T-cell (primary cell): Measurements from ENCODE around the gene ADAMTS19. TPM values are rescaled to one million over a fixed set of nuclear protein-coding genes. Genes with fewer than 3 reads are reported as not detected.
A peak's percentile ranks its signal among the peaks of the same experiment; 100 is the strongest.

Source experiments
- ATAC-seq, 4 experiments: fragments of 200-7000 bp in 3 of 4; fragments of 150-1000 bp in 1 of 4; cut with Tn5 transposase; replicated peaks in 1 of 4; 1 replicate in 3 of 4; 2 replicates in 1 of 4; pipeline ENCODE4 v1.10.0; 2021; ENCODE audit warnings: moderate library complexity in 3 of 4, mild to moderate bottlenecking in 2 of 4, moderate number of reproducible peaks in 1 of 4
- CTCF ChIA-PET, 2 donors: fragments of 300-600 bp; sonication (Branson Sonifier 250); formaldehyde crosslinking; loops; one replicate each; lab custom pipeline; 2022; ENCODE audit warnings: antibody characterized with exemption in 2 of 2; lab: Charles Lee
- POLR2A ChIA-PET, 2 donors: fragments of 300-600 bp; sonication (Branson Sonifier 250); formaldehyde crosslinking; loops; one replicate each; lab custom pipeline; 2022; ENCODE audit warnings: antibody characterized with exemption in 2 of 2; lab: Charles Lee
- DNase-seq, 35 experiments: peaks; one replicate each; pipeline versions ENCODE4 v3.0.0 to v3.0.0-alpha.2; 2013 to 2023
- H3K27ac ChIP-seq: one replicate; pipeline ENCODE4 v1.5.1; 2013; ENCODE audit warnings: low read length
- H3K27me3 ChIP-seq, 2 experiments: replicated peaks in 1 of 2; 1 replicate in 1 of 2; 2 replicates in 1 of 2; pipeline versions ENCODE4 v1.6.1 to v1.7.0; 2013; ENCODE audit warnings: low read length in 1 of 2, mixed read lengths in 1 of 2; ENCODE audit not compliant: control insufficient read depth in 2 of 2, insufficient read depth in 2 of 2; ENCODE audit errors: extremely low read depth in 1 of 2
- H3K36me3 ChIP-seq, 2 donors: 1 replicate in 1 of 2; 2 replicates in 1 of 2; pipeline versions ENCODE4 v1.6.1 to v1.7.0; 2013; ENCODE audit warnings: low read length in 1 of 2; ENCODE audit not compliant: control insufficient read depth in 2 of 2, insufficient read depth in 1 of 2; ENCODE audit errors: extremely low read depth in 1 of 2
- H3K4me1 ChIP-seq, 2 experiments: 1 replicate in 1 of 2; 2 replicates in 1 of 2; pipeline versions ENCODE4 v1.6.1 to v1.7.0; 2013; ENCODE audit warnings: low read length in 2 of 2, mixed read lengths in 1 of 2; ENCODE audit not compliant: insufficient read depth in 2 of 2, control insufficient read depth in 1 of 2; ENCODE audit errors: extremely low read depth in 1 of 2
- H3K4me3 ChIP-seq, 2 donors: 1 replicate in 1 of 2; 2 replicates in 1 of 2; pipeline versions ENCODE4 v1.5.1 to v1.7.0; 2013; ENCODE audit warnings: mild to moderate bottlenecking in 2 of 2, low read length in 1 of 2, moderate library complexity in 1 of 2; ENCODE audit not compliant: control insufficient read depth in 1 of 2; ENCODE audit errors: extremely low read depth in 1 of 2
- H3K9me3 ChIP-seq: 2 replicates; pipeline ENCODE4 v1.7.0; 2013
- H3K27ac Mint-ChIP-seq, 2 donors: one replicate each; pipeline ENCODE4 v1.8.0; 2020 to 2021; ENCODE audit warnings: mild to moderate bottlenecking in 2 of 2, mixed read lengths in 2 of 2
- H3K27me3 Mint-ChIP-seq, 2 donors: one replicate each; pipeline ENCODE4 v1.8.0; 2021 to 2022; ENCODE audit warnings: mixed read lengths in 2 of 2
- H3K36me3 Mint-ChIP-seq: one replicate; pipeline ENCODE4 v1.8.0; 2021; ENCODE audit warnings: mixed read lengths
- H3K4me1 Mint-ChIP-seq, 3 donors: one replicate each; pipeline ENCODE4 v1.8.0; 2020 to 2022; ENCODE audit warnings: mixed read lengths in 3 of 3, mild to moderate bottlenecking in 1 of 3
- H3K4me3 Mint-ChIP-seq, 3 donors: one replicate each; pipeline ENCODE4 v1.8.0; 2020 to 2022; ENCODE audit warnings: mild to moderate bottlenecking in 3 of 3, mixed read lengths in 3 of 3, moderate library complexity in 3 of 3
- H3K9me3 Mint-ChIP-seq, 3 donors: one replicate each; pipeline ENCODE4 v1.8.0; 2020 to 2022; ENCODE audit warnings: mixed read lengths in 3 of 3
- WGBS: methylation state at CpG from one replicate; pipeline ENCODE4 v1.1.5; 2013; ENCODE audit warnings: missing lambda C conversion rate; ENCODE audit not compliant: insufficient coverage; 5-methylcytosine and 5-hydroxymethylcytosine counted together
- total RNA-seq, 35 experiments: library from RNA in 6 of 35; stranded (reverse) in 6 of 35; fragments of 120-200 nt in 1 of 35; gene quantifications; one replicate each; pipeline versions ENCODE4 v1.2.1 to v1.2.4 and lab custom pipeline; 2013 to 2026

Gene ADAMTS19
- total RNA-seq, 5 donors from 2014 or later (not counting 1 experiment from before 2014, with no cell fraction given), result 0.13 to 0.18 TPM; not detected in 3

DNA sequence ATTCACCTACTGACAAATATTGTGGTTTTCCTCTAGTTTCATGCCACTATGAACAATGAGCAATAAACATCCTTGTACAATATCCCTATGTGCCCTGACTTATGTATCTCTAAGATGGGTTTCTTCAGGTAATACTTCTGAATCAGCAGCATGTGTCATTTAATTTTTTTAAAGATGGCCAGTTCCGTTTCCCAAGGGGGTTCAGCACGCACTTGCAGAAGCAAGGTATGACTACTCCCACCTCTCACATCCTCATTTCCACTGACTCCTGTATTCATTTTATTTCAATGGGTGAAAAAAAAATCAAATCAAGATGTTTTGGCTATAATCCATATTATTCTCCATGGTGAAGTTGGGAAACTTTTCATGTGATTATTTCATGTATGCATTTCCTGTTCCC is 14.7 kb upstream of the ADAMTS19 start:
- no CpG with 5 or more reads among the region's 2 CpGs for WGBS
- Histone ChIP-seq H3K4me1 (no peaks in the 10 kb centered on the region), H3K4me3 (no peak overlapping the region), H3K9me3 (no peaks in the 10 kb centered on the region), H3K27ac (no peak overlapping the region), H3K36me3 (no peaks in the 10 kb centered on the region), H3K27me3 (no peaks in the 10 kb centered on the region)
- CTCF ChIA-PET, result no interaction called here
- DNase-seq (no peak), ATAC-seq (no peak)
- H3K4me1 Mint-ChIP-seq, result no peaks in the 10 kb centered on the region
- no peaks in the 10 kb centered on the region for H3K27me3 Mint-ChIP-seq
- no peak overlapping the region for H3K27ac Mint-ChIP-seq
- H3K9me3 Mint-ChIP-seq, result peaks cover 0 to 4% (median 4%) of the 10 kb centered on the region in 3 donors
- H3K36me3 Mint-ChIP-seq, result no peaks in the 10 kb centered on the region
- no peak overlapping the region for H3K4me3 Mint-ChIP-seq
- POLR2A ChIA-PET, result no interaction called here

DNA sequence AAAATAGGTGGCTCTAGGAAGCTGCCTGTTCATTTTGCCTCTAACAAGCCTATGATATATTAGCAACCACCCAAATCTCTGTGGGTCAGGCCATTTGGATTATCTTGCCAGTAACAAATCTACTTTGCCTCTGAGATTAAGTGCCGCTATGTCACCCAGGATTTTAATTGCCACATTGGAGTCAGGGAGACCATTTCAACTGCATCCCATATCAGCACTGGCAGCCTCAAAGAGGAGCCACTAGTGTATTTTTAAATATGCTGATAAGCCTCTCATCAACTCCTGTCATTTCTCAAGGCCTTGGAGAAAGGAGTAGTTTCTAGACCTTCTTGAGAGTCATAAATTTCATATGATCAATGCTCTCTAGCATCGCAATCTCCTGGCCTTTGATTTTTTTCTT is 12.1 kb upstream of the ADAMTS19 start:
- Mint-ChIP-seq H3K4me3 (no peak overlapping the region), H3K27me3 (peaks cover 0 to 2% of the 10 kb centered on the region in 2 donors), H3K4me1 (no peaks in the 10 kb centered on the region), H3K36me3 (no peaks in the 10 kb centered on the region), H3K27ac (no peak overlapping the region), H3K9me3 (peaks cover 0 to 11% (median 7%) of the 10 kb centered on the region in 3 donors)
- H3K27ac ChIP-seq, result no peak overlapping the region
- ATAC-seq, result no peak
- no peaks in the 10 kb centered on the region for H3K9me3 ChIP-seq
- H3K36me3 ChIP-seq, result no peaks in the 10 kb centered on the region
- ChIA-PET CTCF (no interaction called here), POLR2A (no interaction called here)
- H3K4me3 ChIP-seq, result no peak overlapping the region
- H3K4me1 ChIP-seq, result no peaks in the 10 kb centered on the region
- DNase-seq, result no peak
- WGBS, result no CpG with 5 or more reads among the region's 2 CpGs
- no peaks in the 10 kb centered on the region for H3K27me3 ChIP-seq

DNA sequence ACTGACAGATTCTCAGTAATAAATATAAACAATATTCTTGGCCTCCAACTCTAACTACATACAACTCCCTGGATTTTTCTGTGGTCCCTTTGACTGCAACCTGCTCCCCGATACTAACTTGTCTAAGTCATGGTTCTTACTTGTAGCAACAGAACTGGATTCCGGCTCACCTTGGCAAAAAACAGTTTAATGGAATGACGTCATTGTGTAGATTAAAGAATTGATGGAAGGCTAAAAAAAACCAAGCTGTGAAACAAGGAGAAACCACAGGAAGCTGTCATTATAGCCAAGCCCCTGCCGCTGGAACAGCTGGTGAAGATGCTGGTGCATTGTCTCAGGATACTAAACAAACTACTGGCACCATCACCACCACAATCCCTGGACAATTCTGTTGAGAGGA is 11.4 kb upstream of the ADAMTS19 start:
- no peaks in the 10 kb centered on the region for H3K36me3 ChIP-seq
- CTCF ChIA-PET, result no interaction called here
- Mint-ChIP-seq H3K4me1 (no peaks in the 10 kb centered on the region), H3K4me3 (no peak overlapping the region), H3K36me3 (no peaks in the 10 kb centered on the region), H3K9me3 (peaks cover 0 to 11% (median 7%) of the 10 kb centered on the region in 3 donors), H3K27ac (no peak overlapping the region), H3K27me3 (peaks cover 0 to 2% of the 10 kb centered on the region in 2 donors)
- no peaks in the 10 kb centered on the region for H3K4me1 ChIP-seq
- POLR2A ChIA-PET, result interaction anchor here in 1 of 2 donors (0.5 kb wide), 1 partner anchor 8 kb away, joined by 3 read pairs; no protein-coding TSS in a partner anchor
- H3K4me3 ChIP-seq, result no peak overlapping the region
- ATAC-seq (no peak), DNase-seq (no peak)
- WGBS, result no CpG with 5 or more reads among the region's 4 CpGs
- H3K27me3 ChIP-seq, result no peaks in the 10 kb centered on the region
- H3K9me3 ChIP-seq, result no peaks in the 10 kb centered on the region
- no peak overlapping the region for H3K27ac ChIP-seq

DNA sequence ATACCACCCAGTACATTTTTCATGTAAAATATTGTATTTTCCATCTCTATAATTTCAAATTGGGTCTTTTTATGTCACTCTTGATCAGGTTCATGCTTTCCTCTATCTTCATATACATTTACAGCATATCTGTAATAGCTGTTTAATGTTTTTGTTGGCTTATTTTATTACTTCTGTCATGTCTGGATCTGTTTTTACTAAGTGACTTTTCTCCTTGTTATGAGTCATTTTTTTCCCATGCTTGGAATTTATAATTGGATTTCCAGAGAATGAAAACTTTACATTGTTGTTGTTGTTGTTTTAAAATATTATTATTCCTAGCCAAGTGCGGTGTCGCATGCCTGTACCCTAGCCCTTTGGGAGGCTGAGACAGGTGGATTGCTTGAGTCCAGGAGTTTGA is 5.6 kb upstream of the ADAMTS19 start:
- H3K27me3 Mint-ChIP-seq, result peaks cover 19% of the 10 kb centered on the region in 2 donors
- no peak overlapping the region for H3K4me3 Mint-ChIP-seq
- ChIA-PET POLR2A (no interaction called here), CTCF (no interaction called here)
- H3K27ac Mint-ChIP-seq, result no peak overlapping the region
- Histone ChIP-seq H3K27me3 (peaks cover 2 to 6% of the 10 kb centered on the region in 2 experiments), H3K36me3 (no peaks in the 10 kb centered on the region), H3K4me3 (no peak overlapping the region), H3K27ac (no peak overlapping the region), H3K9me3 (no peaks in the 10 kb centered on the region), H3K4me1 (no peaks in the 10 kb centered on the region)
- no peak for DNase-seq
- H3K9me3 Mint-ChIP-seq, result peaks cover 0 to 12% (median 8%) of the 10 kb centered on the region in 3 donors
- H3K36me3 Mint-ChIP-seq, result no peaks in the 10 kb centered on the region
- peaks cover 0 to 2% (median 0%) of the 10 kb centered on the region in 3 donors for H3K4me1 Mint-ChIP-seq
- WGBS, result no CpG with 5 or more reads among the region's 2 CpGs
- ATAC-seq, result no peak

DNA sequence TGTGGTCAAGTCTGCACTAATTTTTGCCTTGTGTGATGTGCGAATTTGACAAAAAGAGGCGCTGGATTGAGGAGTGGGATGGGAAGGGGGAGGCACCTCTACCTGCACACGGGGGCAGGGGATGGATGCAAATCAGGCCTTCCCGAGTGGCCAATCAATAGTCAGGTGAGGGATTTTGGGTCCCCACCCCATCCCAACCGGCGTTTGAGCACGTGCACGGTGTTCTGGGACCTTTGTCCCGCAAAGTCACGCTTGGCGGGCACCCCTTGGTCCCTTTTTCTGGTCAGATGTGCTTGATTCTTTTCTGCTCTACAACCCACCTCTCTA is 685 bp upstream of the ADAMTS19 start:
- no peak overlapping the region for H3K27ac ChIP-seq
- H3K36me3 ChIP-seq, result no peaks in the 10 kb centered on the region
- no peak for ATAC-seq
- H3K4me1 Mint-ChIP-seq, result peaks cover 7 to 11% (median 10%) of the 10 kb centered on the region in 3 donors
- 56% methylated on average over 11 of the region's 11 CpGs for WGBS
- H3K36me3 Mint-ChIP-seq, result no peaks in the 10 kb centered on the region
- H3K27me3 Mint-ChIP-seq, result peaks cover 40 to 42% of the 10 kb centered on the region in 2 donors
- no peak for DNase-seq
- H3K4me3 Mint-ChIP-seq, result no peak overlapping the region
- no peak overlapping the region for H3K4me3 ChIP-seq
- H3K9me3 Mint-ChIP-seq, result peaks cover 0 to 6% (median 1%) of the 10 kb centered on the region in 3 donors
- H3K27me3 ChIP-seq, result peaks cover 14 to 19% of the 10 kb centered on the region in 2 experiments
- ChIA-PET POLR2A (no interaction called here), CTCF (no interaction called here)
- H3K4me1 ChIP-seq, result peaks cover 0 to 3% of the 10 kb centered on the region in 2 experiments
- H3K9me3 ChIP-seq, result no peaks in the 10 kb centered on the region
- no peak overlapping the region for H3K27ac Mint-ChIP-seq

DNA sequence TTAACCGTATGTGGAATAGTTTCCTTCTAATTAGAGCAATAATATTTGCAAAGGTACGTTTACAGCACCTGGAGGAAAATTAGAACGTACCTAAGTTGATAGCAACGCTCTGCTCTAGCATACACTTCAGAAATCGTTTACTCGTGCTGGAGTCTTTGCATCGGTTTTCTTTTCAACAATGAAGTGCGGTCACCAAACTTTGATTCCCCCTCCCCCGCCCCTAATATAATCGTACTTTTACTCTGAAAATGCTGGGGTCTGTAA is 506 bp downstream of the ADAMTS19 start:
- peaks cover 7 to 11% (median 10%) of the 10 kb centered on the region in 3 donors for H3K4me1 Mint-ChIP-seq
- WGBS, result 2% methylated on average over 6 of the region's 10 CpGs
- no peaks in the 10 kb centered on the region for H3K36me3 ChIP-seq
- H3K9me3 Mint-ChIP-seq, result peaks cover 0 to 6% (median 0%) of the 10 kb centered on the region in 3 donors
- H3K4me3 Mint-ChIP-seq, result peak overlapping the region in 1 of 3 donors; percentile 28
- CTCF ChIA-PET, result interaction anchor here in 1 of 2 donors (0.7 kb wide), 1 partner anchor 1940 kb away, joined by 3 read pairs; no protein-coding TSS in a partner anchor
- no peak overlapping the region for H3K27ac ChIP-seq
- H3K4me1 ChIP-seq, result peaks cover 0 to 3% of the 10 kb centered on the region in 2 experiments
- H3K27ac Mint-ChIP-seq, result no peak overlapping the region
- ATAC-seq, result no peak
- H3K9me3 ChIP-seq, result no peaks in the 10 kb centered on the region
- peak overlapping the region in 1 of 2 donors; percentile 47 for H3K4me3 ChIP-seq
- POLR2A ChIA-PET, result no interaction called here
- H3K36me3 Mint-ChIP-seq, result no peaks in the 10 kb centered on the region
- no peak for DNase-seq
- peaks cover 14 to 19% of the 10 kb centered on the region in 2 experiments for H3K27me3 ChIP-seq
- H3K27me3 Mint-ChIP-seq, result peaks cover 36 to 40% of the 10 kb centered on the region in 2 donors
